Fibroblast of pulmonary artery (primary cell): ENCODE data around the gene HIVEP3.
A peak's percentile ranks its signal among the peaks of the same experiment; 100 is the strongest.

Source experiments
- DNase-seq: peaks from one replicate; pipeline ENCODE4 v3.0.0-alpha.2; 2010; ENCODE audit warnings: low read depth
- H3K4me3 ChIP-seq: replicated peaks from 2 replicates; pipeline ENCODE4 v1.5.1; 2011; ENCODE audit warnings: low read depth, mild to moderate bottlenecking, control low read depth, low read length, moderate library complexity
- TF ChIP-seq, protein P1 (sequence below): IDR thresholded peaks from 2 replicates; pipeline ENCODE4 v1.5.1; 2011; ENCODE audit warnings: mild to moderate bottlenecking, control low read depth, low read length, inconsistent platforms; ENCODE audit errors: missing control alignments

HIVEP3 gene

DNA sequence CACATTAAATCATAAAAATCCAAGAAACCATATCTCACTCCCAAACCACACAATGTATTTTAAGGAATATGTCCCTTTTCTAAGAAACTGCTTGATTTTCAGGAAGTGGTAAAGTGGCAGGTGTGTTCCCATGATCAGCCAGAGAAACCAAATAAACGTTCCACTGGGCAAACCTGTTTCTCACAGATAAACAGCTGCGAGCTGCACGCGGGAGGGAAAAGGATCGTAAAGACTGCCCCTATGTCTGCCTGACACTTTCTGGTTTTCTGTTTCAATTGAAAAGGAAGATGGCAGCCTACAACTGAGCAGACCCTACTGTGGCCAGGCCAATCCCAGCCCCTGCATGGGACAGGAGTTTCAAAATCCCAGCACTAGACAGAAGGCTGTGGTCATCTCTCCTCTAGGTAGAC, 36.6 kb downstream of the HIVEP3 start:
- TF ChIP-seq, protein P1, sequence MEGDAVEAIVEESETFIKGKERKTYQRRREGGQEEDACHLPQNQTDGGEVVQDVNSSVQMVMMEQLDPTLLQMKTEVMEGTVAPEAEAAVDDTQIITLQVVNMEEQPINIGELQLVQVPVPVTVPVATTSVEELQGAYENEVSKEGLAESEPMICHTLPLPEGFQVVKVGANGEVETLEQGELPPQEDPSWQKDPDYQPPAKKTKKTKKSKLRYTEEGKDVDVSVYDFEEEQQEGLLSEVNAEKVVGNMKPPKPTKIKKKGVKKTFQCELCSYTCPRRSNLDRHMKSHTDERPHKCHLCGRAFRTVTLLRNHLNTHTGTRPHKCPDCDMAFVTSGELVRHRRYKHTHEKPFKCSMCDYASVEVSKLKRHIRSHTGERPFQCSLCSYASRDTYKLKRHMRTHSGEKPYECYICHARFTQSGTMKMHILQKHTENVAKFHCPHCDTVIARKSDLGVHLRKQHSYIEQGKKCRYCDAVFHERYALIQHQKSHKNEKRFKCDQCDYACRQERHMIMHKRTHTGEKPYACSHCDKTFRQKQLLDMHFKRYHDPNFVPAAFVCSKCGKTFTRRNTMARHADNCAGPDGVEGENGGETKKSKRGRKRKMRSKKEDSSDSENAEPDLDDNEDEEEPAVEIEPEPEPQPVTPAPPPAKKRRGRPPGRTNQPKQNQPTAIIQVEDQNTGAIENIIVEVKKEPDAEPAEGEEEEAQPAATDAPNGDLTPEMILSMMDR, result no peak
- no peak for DNase-seq
- no peak overlapping the region for H3K4me3 ChIP-seq

- H3K4me3 ChIP-seq, result no peak overlapping the region
- peak; percentile 70 for DNase-seq
- TF ChIP-seq, protein P1, result no peak
These were observed 37.5 kb downstream of the HIVEP3 start for GRCh38 chr1:41880950-41881885.

DNA sequence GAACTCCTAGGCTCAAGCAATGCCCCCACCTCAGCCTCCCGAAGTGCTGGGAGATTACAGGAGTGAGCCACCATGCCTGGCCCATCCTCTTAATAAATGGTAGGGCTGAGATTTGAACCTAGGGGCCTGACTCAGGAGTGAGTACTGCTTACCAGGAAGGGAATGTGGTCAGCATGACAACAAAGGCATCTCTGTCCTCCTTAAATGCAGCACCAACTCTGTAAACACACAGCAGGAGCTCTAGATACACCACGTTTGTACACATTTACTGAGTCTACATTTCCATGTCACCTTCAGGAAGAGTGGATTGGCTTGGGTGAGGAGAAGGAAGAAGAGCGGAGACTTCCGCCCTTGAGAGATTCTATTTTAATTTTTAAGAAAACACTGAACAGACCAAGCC, 38.5 kb downstream of the HIVEP3 start:
- H3K4me3 ChIP-seq, result no peak overlapping the region
- DNase-seq, result no peak
- TF ChIP-seq, protein P1, result no peak

GRCh38 chr1:41879617-41880016, 39.1 kb downstream of the HIVEP3 start:
- TF ChIP-seq, protein P1, result no peak
- no peak for DNase-seq
- H3K4me3 ChIP-seq, result no peak overlapping the region

GRCh38 chr1:41878911-41879310, 39.8 kb downstream of the HIVEP3 start:
- no peak overlapping the region for H3K4me3 ChIP-seq
- TF ChIP-seq, protein P1, result no peak
- DNase-seq, result no peak

DNA sequence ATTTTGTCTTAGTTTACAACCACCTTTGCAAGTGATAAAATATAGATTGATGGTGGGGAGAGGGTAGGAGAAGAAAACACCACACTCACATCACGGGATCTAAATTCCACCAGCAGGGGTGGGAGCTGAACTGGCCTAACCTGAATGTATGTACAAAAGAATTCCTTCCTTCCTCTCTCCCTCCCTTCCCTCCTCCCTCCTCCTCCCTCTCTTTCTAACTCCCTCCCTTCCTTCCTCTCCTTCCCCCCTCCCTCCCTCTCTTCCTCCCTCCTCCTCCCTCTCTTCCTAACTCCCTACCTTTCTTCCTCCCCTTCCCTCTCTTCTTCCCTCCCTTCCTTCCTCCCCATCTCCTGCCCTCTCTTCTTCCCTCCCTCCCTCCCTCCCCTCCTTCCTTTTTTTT, 40.2 kb downstream of the HIVEP3 start:
- TF ChIP-seq, protein P1, result no peak
- H3K4me3 ChIP-seq, result no peak overlapping the region
- DNase-seq, result no peak
